HEK293 (cell line): Measurements from ENCODE around the gene TLE1.

Source experiments
- PRDM4 ChIP-seq: fragments of 450-650 bp; formaldehyde crosslinking; IDR thresholded peaks from 2 replicates; pipeline ENCODE4 v1.5.1; 2017; ENCODE audit warnings: missing biosample characterization, missing genetic modification characterization
- ZNF426 ChIP-seq: fragments of 450-650 bp; formaldehyde crosslinking; IDR thresholded peaks from 2 replicates; pipeline ENCODE4 v1.5.1; 2017; ENCODE audit warnings: missing biosample characterization, missing genetic modification characterization, mild to moderate bottlenecking, inconsistent platforms, moderate library complexity
- ZXDB ChIP-seq: fragments of 450-650 bp; formaldehyde crosslinking; IDR thresholded peaks from 2 replicates; pipeline ENCODE4 v1.5.1; 2016; ENCODE audit warnings: missing biosample characterization, missing genetic modification characterization
- TF ChIP-seq, protein P1 (sequence below): fragments of 450-650 bp; formaldehyde crosslinking; IDR thresholded peaks from 2 replicates; pipeline ENCODE4 v1.5.1; 2016; ENCODE audit warnings: missing biosample characterization, missing genetic modification characterization
- TF ChIP-seq, protein P2 (sequence below): fragments of 450-650 bp; formaldehyde crosslinking; IDR thresholded peaks from 2 replicates; pipeline ENCODE4 v1.5.1; 2017; ENCODE audit warnings: missing biosample characterization, missing genetic modification characterization

GRCh38 chr9:81689343-81690175, at the start of gene TLE1:
- TF ChIP-seq PRDM4 (tag by site-specific recombination) (no peak), ZXDB (tag by site-specific recombination) (0 out of 2 replicates have a peak, but pooled peaks have one; percentile 9), ZNF426 (tag by site-specific recombination) (no peak)
- TF ChIP-seq, protein P1, sequence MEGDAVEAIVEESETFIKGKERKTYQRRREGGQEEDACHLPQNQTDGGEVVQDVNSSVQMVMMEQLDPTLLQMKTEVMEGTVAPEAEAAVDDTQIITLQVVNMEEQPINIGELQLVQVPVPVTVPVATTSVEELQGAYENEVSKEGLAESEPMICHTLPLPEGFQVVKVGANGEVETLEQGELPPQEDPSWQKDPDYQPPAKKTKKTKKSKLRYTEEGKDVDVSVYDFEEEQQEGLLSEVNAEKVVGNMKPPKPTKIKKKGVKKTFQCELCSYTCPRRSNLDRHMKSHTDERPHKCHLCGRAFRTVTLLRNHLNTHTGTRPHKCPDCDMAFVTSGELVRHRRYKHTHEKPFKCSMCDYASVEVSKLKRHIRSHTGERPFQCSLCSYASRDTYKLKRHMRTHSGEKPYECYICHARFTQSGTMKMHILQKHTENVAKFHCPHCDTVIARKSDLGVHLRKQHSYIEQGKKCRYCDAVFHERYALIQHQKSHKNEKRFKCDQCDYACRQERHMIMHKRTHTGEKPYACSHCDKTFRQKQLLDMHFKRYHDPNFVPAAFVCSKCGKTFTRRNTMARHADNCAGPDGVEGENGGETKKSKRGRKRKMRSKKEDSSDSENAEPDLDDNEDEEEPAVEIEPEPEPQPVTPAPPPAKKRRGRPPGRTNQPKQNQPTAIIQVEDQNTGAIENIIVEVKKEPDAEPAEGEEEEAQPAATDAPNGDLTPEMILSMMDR (tag by site-specific recombination) = no peak
- TF ChIP-seq, protein P2, sequence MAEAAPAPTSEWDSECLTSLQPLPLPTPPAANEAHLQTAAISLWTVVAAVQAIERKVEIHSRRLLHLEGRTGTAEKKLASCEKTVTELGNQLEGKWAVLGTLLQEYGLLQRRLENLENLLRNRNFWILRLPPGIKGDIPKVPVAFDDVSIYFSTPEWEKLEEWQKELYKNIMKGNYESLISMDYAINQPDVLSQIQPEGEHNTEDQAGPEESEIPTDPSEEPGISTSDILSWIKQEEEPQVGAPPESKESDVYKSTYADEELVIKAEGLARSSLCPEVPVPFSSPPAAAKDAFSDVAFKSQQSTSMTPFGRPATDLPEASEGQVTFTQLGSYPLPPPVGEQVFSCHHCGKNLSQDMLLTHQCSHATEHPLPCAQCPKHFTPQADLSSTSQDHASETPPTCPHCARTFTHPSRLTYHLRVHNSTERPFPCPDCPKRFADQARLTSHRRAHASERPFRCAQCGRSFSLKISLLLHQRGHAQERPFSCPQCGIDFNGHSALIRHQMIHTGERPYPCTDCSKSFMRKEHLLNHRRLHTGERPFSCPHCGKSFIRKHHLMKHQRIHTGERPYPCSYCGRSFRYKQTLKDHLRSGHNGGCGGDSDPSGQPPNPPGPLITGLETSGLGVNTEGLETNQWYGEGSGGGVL (tag by site-specific recombination) = peak; percentile 81
